ENCODE results near the gene CBX3. TPM values are rescaled to one million over a fixed set of nuclear protein-coding genes. Genes with fewer than 3 reads are reported as not detected.

The CBX3 gene
- total and polyA plus RNA-seq, 2 of the 8 experiments (the other 6 are each of a cell fraction or from before 2014, with no cell fraction given), result 71.3 to 258 TPM

DNA sequence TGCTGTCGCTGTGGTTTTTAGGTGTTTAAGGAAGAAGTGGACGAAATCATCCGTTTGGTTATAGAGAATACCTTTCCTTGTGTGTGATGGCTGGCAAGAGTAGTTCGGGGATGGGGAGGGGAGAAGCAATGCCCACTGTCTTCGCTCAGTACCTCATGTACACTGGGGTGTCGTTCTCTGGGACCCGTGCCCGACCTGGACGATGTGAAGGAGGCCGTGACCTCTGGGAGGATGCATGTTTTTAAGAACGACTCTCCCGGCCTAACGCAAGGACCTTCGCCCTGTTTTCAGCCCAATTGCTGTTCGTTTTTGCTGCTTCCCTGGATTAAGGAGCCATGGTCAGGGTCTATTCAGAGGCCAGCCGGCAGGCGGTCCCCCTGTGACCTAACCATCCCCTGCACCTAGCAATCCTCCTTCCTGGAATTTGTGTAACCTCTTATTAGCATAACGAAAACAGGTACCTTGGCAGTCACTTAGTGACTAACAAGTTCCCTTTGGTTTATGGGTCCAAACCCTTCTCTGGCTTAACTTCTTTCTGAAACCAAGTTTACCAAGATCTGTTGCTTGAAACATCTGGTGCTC lies 48.2 kb upstream of the CBX3 start (continued):
- TF ChIP-seq RAD21 (IDR thresholded peaks at IDR 0.05 in 1 of 2, conservative IDR thresholded peaks at IDR 0.05 in 1 of 2; ENCODE audit: low read depth in 2 of 2, low read length in 2 of 2), result peak in 1 of 2 experiments; percentile 13; a peak in 1 of 4 replicates
- TF ChIP-seq BACH1 (IDR thresholded peaks at IDR 0.05; ENCODE audit: low read length), result no peak

Data from H1 (cell line).